AG09309 (cell line): ENCODE measurements around the gene CCDC78.
"Not testable (repeated sequence)": the region's sequence is repeated elsewhere in the genome, so short reads cannot be mapped to it uniquely, and the experiment has no call there.

Source experiments
- DNase-seq: peaks from one replicate; pipeline ENCODE4 v3.0.0-alpha.2; 2010; ENCODE audit warnings: low read depth
- H3K4me3 ChIP-seq: 2 replicates; pipeline ENCODE4 v1.5.1; 2011; ENCODE audit warnings: mild to moderate bottlenecking, low read depth, low read length, moderate library complexity; ENCODE audit not compliant: control insufficient read depth
- TF ChIP-seq, protein P1 (sequence below): IDR thresholded peaks from 2 replicates; pipeline ENCODE4 v1.5.1; 2011; ENCODE audit warnings: mild to moderate bottlenecking, low read depth, low read length, inconsistent platforms; ENCODE audit not compliant: insufficient read depth, control insufficient read depth; ENCODE audit errors: missing control alignments

The CCDC78 gene

GRCh38 chr16:760545-761343 is 34.5 kb upstream of the CCDC78 start, which contains the start of gene MSLN:
Gene MSLN, plus strand, starts transcription at chr16:760734. Its CDS starts 1,947 bp downstream, at chr16:762681.
- TF ChIP-seq, protein P1, sequence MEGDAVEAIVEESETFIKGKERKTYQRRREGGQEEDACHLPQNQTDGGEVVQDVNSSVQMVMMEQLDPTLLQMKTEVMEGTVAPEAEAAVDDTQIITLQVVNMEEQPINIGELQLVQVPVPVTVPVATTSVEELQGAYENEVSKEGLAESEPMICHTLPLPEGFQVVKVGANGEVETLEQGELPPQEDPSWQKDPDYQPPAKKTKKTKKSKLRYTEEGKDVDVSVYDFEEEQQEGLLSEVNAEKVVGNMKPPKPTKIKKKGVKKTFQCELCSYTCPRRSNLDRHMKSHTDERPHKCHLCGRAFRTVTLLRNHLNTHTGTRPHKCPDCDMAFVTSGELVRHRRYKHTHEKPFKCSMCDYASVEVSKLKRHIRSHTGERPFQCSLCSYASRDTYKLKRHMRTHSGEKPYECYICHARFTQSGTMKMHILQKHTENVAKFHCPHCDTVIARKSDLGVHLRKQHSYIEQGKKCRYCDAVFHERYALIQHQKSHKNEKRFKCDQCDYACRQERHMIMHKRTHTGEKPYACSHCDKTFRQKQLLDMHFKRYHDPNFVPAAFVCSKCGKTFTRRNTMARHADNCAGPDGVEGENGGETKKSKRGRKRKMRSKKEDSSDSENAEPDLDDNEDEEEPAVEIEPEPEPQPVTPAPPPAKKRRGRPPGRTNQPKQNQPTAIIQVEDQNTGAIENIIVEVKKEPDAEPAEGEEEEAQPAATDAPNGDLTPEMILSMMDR, result no peak
- no peak for DNase-seq
- H3K4me3 ChIP-seq, result no peak within 1 kb of the TSS

DNA sequence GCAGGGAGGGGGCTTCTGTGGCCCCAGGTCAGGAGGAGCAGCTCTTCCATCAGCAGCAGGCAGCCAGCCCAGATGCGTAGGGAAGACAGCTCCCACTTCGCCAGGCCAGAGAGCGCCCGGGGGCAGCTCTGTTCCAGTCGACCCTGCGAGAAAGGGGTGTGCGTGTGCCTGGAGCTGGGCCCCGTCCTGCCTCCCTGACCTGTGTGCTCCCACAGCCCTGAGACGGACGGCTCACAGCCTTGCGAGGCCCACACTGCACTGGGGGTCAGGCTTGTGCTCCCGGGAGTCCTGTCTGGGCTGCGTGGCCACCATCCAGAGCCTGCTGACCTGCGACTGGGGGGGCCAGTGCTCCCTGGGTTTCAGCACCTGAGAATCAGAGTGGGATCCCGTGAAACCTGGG is 33.8 kb upstream of the CCDC78 start:
- no peak overlapping the region for H3K4me3 ChIP-seq
- TF ChIP-seq, protein P1, result no peak

DNA sequence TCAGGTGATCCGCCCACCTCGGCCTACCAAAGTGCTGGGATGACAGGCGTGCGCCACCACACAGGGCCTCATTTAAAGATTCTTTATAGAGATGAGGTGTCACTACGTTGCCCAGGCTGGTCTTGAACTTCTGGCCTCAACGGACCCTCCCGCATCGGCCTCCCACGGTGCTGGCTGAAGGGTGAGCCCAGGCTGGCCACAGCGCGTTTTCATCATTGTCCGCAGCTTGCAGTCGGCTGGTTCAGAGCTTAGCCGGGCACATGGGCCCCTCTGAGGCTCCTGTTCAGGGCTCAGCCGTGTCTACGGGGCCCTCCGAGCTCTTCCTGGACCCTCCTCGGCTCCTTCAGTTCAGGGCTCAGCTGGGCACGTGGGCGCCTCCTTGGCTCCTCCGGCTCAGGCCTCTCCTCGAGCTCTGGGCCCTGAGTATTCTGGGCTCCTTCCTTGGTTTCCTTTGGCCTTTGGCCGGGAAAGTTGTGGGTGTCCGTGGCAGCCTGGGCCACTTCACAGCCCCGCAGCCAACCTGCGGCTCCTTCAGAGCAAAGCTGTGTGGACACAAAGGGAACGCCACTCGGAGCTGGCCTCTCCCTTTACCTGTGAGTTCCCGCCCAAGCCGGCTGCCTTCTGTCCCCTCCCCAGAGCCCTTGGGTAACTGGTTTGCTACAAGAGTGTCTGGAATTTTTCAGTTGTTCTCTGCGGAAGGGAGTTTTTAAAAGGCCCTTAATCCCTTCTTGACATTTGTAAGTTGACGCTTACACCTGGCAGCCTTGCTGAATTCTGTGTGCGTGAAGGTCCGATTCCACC is 33.1 kb upstream of the CCDC78 start:
- TF ChIP-seq, protein P1, result no peak
- no peak for DNase-seq
- no peak overlapping the region for H3K4me3 ChIP-seq

More for the DNA sequence above, 33.8 kb upstream of the CCDC78 start:
- DNase-seq, result no peak

DNA sequence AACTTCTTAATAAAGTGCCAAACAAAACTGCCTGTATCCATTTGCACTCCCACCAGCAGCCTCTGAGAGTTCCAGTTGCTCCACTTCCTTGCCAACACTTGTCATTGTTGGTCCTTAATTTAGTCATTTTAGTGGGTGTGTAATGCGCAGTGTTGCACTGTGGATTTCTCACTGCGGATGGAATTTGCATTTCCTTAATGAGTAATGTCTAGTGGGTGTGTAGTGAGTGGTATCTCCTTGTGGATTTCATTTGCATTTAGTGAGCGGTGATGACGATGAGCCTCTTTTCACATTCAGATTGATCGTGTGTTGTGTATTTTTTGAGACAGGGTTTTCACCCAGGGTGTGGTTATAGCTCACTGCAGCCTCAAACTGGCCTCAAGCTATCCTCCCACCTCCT is 30.2 kb upstream of the CCDC78 start:
- DNase-seq, result no peak
- H3K4me3 ChIP-seq, result no peak overlapping the region
- TF ChIP-seq, protein P1, result no peak

GRCh38 chr16:754656-755055 is 28.4 kb upstream of the CCDC78 start:
- no peak overlapping the region for H3K4me3 ChIP-seq
- TF ChIP-seq, protein P1, result no peak
- no peak for DNase-seq

- H3K4me3 ChIP-seq, DNase-seq: not testable (repeated sequence)
These were observed 27.9 kb upstream of the CCDC78 start for GRCh38 chr16:754121-754607.

DNA sequence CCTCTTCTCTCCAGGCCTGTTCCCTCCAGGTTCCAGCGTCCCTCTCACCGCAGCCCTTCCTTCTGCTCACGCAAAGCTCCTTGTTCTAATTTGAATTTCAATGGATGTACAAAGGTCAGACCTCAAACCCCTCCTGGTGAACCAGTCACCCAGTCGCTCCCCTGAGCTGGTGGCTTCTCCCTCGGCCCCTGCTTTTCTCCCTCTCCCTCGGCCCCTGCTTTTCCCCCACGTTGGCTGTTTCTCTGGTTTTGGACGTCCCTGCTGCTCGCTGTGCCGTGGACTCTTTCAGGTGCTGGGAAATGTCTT is 25.7 kb upstream of the CCDC78 start:
- DNase-seq, result no peak

More for the DNA sequence above, 25.7 kb upstream of the CCDC78 start:
- TF ChIP-seq, protein P1, result no peak
- H3K4me3 ChIP-seq, result no peak overlapping the region
